ENCODE data around the gene SBK2.

SBK2 gene

DNA sequence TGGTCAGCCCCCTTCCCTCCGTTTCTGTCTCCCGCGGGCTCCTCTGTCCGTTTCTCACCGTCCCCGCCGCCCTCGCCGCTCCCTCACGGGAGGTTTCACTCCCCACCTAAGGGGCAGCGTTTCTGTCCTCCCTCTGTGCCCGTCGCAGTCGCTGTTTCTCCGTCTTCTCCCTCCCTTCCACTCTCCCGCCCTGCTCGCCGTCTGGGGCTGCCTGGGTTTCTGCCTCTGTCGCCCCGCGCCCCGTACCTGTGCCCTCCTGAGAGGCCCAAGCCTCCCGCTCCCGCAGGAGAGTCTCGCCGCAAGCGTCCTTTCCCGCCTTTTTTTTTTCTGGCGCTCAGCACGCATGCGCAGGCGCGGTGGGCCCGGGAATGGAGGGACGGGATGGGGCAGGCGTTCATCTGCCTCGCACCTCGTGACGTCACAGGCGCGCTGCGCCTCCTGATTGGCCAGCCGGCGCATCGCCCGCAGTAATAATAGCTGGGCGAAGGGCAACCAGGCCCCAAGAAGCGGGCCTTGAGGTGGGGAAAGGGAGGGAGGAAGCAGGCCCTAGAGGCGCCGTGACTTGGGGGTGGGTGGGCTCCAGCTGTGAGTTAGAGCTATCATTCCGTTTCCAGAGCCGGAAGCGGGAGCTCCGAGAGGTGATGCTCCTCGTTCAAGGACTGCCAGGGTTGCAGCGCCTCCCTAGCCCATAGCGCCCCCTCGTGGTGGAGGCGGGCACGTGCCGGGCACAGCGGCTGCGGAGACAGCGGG lies 33.3 kb downstream of the SBK2 start:
- Histone ChIP-seq H3K79me1 (ENCODE audit: low read depth, low read length) (no peaks in the 10 kb centered on the region), H3K4ac (ENCODE audit: low read length) (no peak overlapping the region), H2AK5ac (ENCODE audit: low read depth, low read length) (no peak overlapping the region), H3K9ac (ENCODE audit: low read depth, low read length, poor library complexity) (no peak overlapping the region), H3K36me3 (replicated peaks in 1 of 2; ENCODE audit: control insufficient read depth in 2 of 2, insufficient read depth in 2 of 2, low read length in 2 of 2) (no peaks in the 10 kb centered on the region), H3K4me1 (ENCODE audit: control insufficient read depth in 2 of 2, insufficient read depth in 1 of 2, low read depth in 1 of 2, low read length in 2 of 2) (peaks cover 0 to 7% of the 10 kb centered on the region in 2 donors), H3K27ac (replicated peaks; ENCODE audit: low read length) (no peak overlapping the region), H3K14ac (ENCODE audit: low read length) (no peak overlapping the region), H3K27me3 (ENCODE audit: control insufficient read depth in 3 of 3, insufficient read depth in 3 of 3, low read depth in 1 of 3, low read length in 3 of 3) (peaks cover 0 to 7% (median 2%) of the 10 kb centered on the region in 3 experiments), H3K9me3 (replicated peaks in 1 of 2; ENCODE audit: control insufficient read depth in 2 of 2, insufficient read depth in 1 of 2, low read depth in 1 of 2, low read length in 2 of 2) (peaks cover 7 to 8% of the 10 kb centered on the region in 2 donors), H3K18ac (ENCODE audit: low read length) (peak overlapping the region; percentile 91), H2AFZ (ENCODE audit: low read length) (peak overlapping the region; percentile 96), H2BK12ac (ENCODE audit: low read length) (peak overlapping the region; percentile 58), H3K23ac (ENCODE audit: low read depth, low read length, poor library complexity) (peak overlapping the region; percentile 1), H3K4me3 (ENCODE audit: low read length in 2 of 2) (peak overlapping the region; percentile 31 to 67), H4K8ac (ENCODE audit: low read depth, low read length) (no peak overlapping the region), H2BK15ac (ENCODE audit: low read length) (peak overlapping the region; percentile 83), H4K91ac (ENCODE audit: low read depth, low read length, poor library complexity) (no peak overlapping the region), H2BK5ac (ENCODE audit: low read length) (no peak overlapping the region), H2BK120ac (ENCODE audit: low read depth, low read length) (no peak overlapping the region), H3K4me2 (ENCODE audit: insufficient read depth, low read length, poor library complexity, severe bottlenecking) (peak overlapping the region; percentile 60)
- DNase-seq (ENCODE audit: low spot score): peak; percentile 90
- no CpG with 5 or more reads among the region's 64 CpGs for WGBS, 2 donors (ENCODE audit: extremely low coverage in 2 of 2, insufficient read length in 2 of 2, insufficient replicate concordance in 1 of 2)

DNA sequence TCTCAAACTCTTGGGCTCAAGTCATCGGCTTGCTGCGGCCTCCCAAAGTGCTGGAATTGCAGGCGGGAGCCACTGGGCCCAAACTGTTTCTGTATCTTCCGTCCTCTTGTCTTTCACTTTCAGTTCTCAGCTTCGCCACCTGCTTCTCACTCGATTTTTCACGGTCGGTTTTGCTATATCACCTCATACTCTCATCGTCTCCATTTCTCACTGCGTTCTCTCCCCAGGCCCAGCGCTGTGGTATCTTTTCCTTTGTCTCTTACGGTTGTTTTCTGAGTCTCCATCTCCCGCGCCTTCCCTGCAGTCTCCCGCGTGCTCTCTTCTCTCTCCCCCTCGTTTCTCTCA lies 33.8 kb downstream of the SBK2 start:
- no peaks in the 10 kb centered on the region for H3K36me3 ChIP-seq (replicated peaks in 1 of 2; ENCODE audit: control insufficient read depth in 2 of 2, insufficient read depth in 2 of 2, low read length in 2 of 2)
- H3K27me3 ChIP-seq (ENCODE audit: control insufficient read depth in 3 of 3, insufficient read depth in 3 of 3, low read depth in 1 of 3, low read length in 3 of 3): peaks cover 0 to 7% (median 2%) of the 10 kb centered on the region in 3 experiments
- H3K4me2 ChIP-seq (ENCODE audit: insufficient read depth, low read length, poor library complexity, severe bottlenecking): no peak overlapping the region
- H3K18ac ChIP-seq (ENCODE audit: low read length): peak overlapping the region; percentile 91
- H2BK120ac ChIP-seq (ENCODE audit: low read depth, low read length): no peak overlapping the region
- H3K9ac ChIP-seq (ENCODE audit: low read depth, low read length, poor library complexity): no peak overlapping the region
- no peak overlapping the region for H2AK5ac ChIP-seq (ENCODE audit: low read depth, low read length)
- no peak for DNase-seq (ENCODE audit: low spot score)
- H2BK15ac ChIP-seq (ENCODE audit: low read length): peak overlapping the region; percentile 83
- peaks cover 7 to 8% of the 10 kb centered on the region in 2 donors for H3K9me3 ChIP-seq (replicated peaks in 1 of 2; ENCODE audit: control insufficient read depth in 2 of 2, insufficient read depth in 1 of 2, low read depth in 1 of 2, low read length in 2 of 2)
- H3K4ac ChIP-seq (ENCODE audit: low read length): no peak overlapping the region
- no CpG with 5 or more reads among the region's 17 CpGs for WGBS, 2 donors (ENCODE audit: extremely low coverage in 2 of 2, insufficient read length in 2 of 2, insufficient replicate concordance in 1 of 2)
- H2BK12ac ChIP-seq (ENCODE audit: low read length): peak overlapping the region; percentile 33
- H3K4me3 ChIP-seq (ENCODE audit: low read length in 2 of 2): no peak overlapping the region
- H3K14ac ChIP-seq (ENCODE audit: low read length): no peak overlapping the region
- peaks cover 0 to 7% of the 10 kb centered on the region in 2 donors for H3K4me1 ChIP-seq (ENCODE audit: control insufficient read depth in 2 of 2, insufficient read depth in 1 of 2, low read depth in 1 of 2, low read length in 2 of 2)
- H4K91ac ChIP-seq (ENCODE audit: low read depth, low read length, poor library complexity): no peak overlapping the region
- H3K23ac ChIP-seq (ENCODE audit: low read depth, low read length, poor library complexity): no peak overlapping the region
- H3K27ac ChIP-seq (replicated peaks; ENCODE audit: low read length): no peak overlapping the region
- H4K8ac ChIP-seq (ENCODE audit: low read depth, low read length): no peak overlapping the region
- H3K79me1 ChIP-seq (ENCODE audit: low read depth, low read length): no peaks in the 10 kb centered on the region
- peak overlapping the region; percentile 96 for H2AFZ ChIP-seq (ENCODE audit: low read length)
- H2BK5ac ChIP-seq (ENCODE audit: low read length): no peak overlapping the region

DNA sequence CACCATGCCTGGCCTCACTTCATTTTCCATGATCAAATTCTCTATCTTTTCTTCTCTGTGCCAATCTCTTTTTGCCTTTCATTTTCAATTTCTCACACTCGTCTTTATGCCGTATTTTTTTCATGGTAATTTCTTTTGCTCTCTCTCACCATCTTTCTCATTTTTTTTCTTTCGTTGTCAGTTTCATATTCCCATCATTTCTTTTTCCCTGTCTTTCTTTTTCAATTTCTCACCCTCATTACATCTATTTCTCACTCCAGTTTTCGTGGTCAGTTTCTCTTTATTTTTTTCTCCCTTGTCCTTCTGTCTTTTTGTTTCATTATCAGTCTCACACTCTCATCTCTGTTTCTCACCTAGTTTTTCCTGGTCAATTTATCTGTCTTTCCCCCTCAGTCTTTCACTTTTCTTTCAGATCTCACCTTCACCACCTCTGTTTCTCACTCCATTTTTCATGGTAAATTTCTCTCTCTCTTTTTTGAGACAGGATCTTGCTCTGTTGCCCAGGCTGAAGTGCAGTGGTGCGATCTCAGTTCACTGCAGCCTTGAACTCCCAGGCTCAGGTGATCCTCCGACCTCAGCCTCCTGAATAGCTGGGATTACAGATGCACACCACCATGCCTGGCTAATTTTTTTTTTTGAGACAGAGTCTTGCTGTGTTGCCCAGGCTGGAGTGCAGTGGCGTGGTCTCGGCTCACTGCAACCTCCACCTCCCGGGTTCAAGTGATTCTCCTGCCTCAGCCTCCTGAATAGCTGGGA lies 34.6 kb downstream of the SBK2 start:
- no peak overlapping the region for H3K18ac ChIP-seq (ENCODE audit: low read length)
- no peak overlapping the region for H2BK12ac ChIP-seq (ENCODE audit: low read length)
- WGBS, 2 donors (ENCODE audit: extremely low coverage in 2 of 2, insufficient read length in 2 of 2, insufficient replicate concordance in 1 of 2): 100% methylated on average over 3 of the region's 9 CpGs; no CpG with 5 or more reads in 1 of the 2 donors
- H3K9ac ChIP-seq (ENCODE audit: low read depth, low read length, poor library complexity): no peak overlapping the region
- no peak overlapping the region for H3K4me3 ChIP-seq (ENCODE audit: low read length in 2 of 2)
- H3K4ac ChIP-seq (ENCODE audit: low read length): no peak overlapping the region
- H3K14ac ChIP-seq (ENCODE audit: low read length): no peak overlapping the region
- no peak for DNase-seq (ENCODE audit: low spot score)
- peaks cover 7 to 8% of the 10 kb centered on the region in 2 donors for H3K9me3 ChIP-seq (replicated peaks in 1 of 2; ENCODE audit: control insufficient read depth in 2 of 2, insufficient read depth in 1 of 2, low read depth in 1 of 2, low read length in 2 of 2)
- peaks cover 0 to 5% of the 10 kb centered on the region in 2 donors for H3K4me1 ChIP-seq (ENCODE audit: control insufficient read depth in 2 of 2, insufficient read depth in 1 of 2, low read depth in 1 of 2, low read length in 2 of 2)
- no peak overlapping the region for H2BK5ac ChIP-seq (ENCODE audit: low read length)
- no peak overlapping the region for H3K23ac ChIP-seq (ENCODE audit: low read depth, low read length, poor library complexity)
- H3K79me1 ChIP-seq (ENCODE audit: low read depth, low read length): no peaks in the 10 kb centered on the region
- H3K27me3 ChIP-seq (ENCODE audit: control insufficient read depth in 3 of 3, insufficient read depth in 3 of 3, low read depth in 1 of 3, low read length in 3 of 3): peaks cover 0 to 7% (median 2%) of the 10 kb centered on the region in 3 experiments
- no peaks in the 10 kb centered on the region for H3K36me3 ChIP-seq (replicated peaks in 1 of 2; ENCODE audit: control insufficient read depth in 2 of 2, insufficient read depth in 2 of 2, low read length in 2 of 2)
- H2AFZ ChIP-seq (ENCODE audit: low read length): no peak overlapping the region
- H3K27ac ChIP-seq (replicated peaks; ENCODE audit: low read length): no peak overlapping the region
- H2BK15ac ChIP-seq (ENCODE audit: low read length): no peak overlapping the region
- H4K8ac ChIP-seq (ENCODE audit: low read depth, low read length): no peak overlapping the region
- H2BK120ac ChIP-seq (ENCODE audit: low read depth, low read length): no peak overlapping the region
- no peak overlapping the region for H3K4me2 ChIP-seq (ENCODE audit: insufficient read depth, low read length, poor library complexity, severe bottlenecking)
- no peak overlapping the region for H2AK5ac ChIP-seq (ENCODE audit: low read depth, low read length)
- H4K91ac ChIP-seq (ENCODE audit: low read depth, low read length, poor library complexity): no peak overlapping the region

DNA sequence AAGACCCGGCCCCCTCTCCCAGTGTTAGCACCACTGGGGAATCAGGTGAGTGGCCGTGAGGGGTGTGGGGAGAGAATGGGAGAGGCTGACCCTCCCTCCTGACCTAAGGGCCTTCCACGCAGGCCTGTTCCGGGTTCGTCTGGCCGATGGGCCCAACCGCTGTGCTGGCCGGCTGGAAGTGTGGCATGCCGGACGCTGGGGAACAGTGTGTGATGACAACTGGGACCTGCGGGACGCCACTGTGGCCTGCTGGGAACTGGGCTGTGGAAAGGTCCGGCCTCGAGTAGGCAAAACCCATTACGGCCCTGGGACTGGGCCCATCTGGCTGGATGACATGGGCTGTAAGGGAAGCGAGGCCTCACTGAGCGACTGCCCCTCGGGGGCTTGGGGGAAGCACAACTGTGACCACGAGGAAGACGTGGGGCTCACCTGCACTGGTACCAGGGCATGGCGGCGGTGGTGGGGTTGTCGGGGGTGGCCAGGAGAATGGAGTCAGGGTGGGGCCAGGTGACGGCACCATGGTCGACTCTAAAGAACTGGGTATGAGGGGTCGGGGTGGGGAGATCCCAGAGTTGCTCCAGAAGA lies 36.5 kb downstream of the SBK2 start:
- no peak overlapping the region for H3K4ac ChIP-seq (ENCODE audit: low read length)
- H4K8ac ChIP-seq (ENCODE audit: low read depth, low read length): no peak overlapping the region
- peaks cover 6 to 8% of the 10 kb centered on the region in 2 donors for H3K9me3 ChIP-seq (replicated peaks in 1 of 2; ENCODE audit: control insufficient read depth in 2 of 2, insufficient read depth in 1 of 2, low read depth in 1 of 2, low read length in 2 of 2)
- H4K91ac ChIP-seq (ENCODE audit: low read depth, low read length, poor library complexity): no peak overlapping the region
- WGBS, 2 donors (ENCODE audit: extremely low coverage in 2 of 2, insufficient read length in 2 of 2, insufficient replicate concordance in 1 of 2): no CpG with 5 or more reads among the region's 26 CpGs
- H3K9ac ChIP-seq (ENCODE audit: low read depth, low read length, poor library complexity): peak overlapping the region; percentile 71
- no peak overlapping the region for H2BK12ac ChIP-seq (ENCODE audit: low read length)
- H2BK120ac ChIP-seq (ENCODE audit: low read depth, low read length): no peak overlapping the region
- H3K27me3 ChIP-seq (ENCODE audit: control insufficient read depth in 3 of 3, insufficient read depth in 3 of 3, low read depth in 1 of 3, low read length in 3 of 3): peaks cover 0 to 7% (median 2%) of the 10 kb centered on the region in 3 experiments
- H3K23ac ChIP-seq (ENCODE audit: low read depth, low read length, poor library complexity): no peak overlapping the region
- H3K4me2 ChIP-seq (ENCODE audit: insufficient read depth, low read length, poor library complexity, severe bottlenecking): no peak overlapping the region
- peak overlapping the region; percentile 29 for H3K18ac ChIP-seq (ENCODE audit: low read length)
- no peaks in the 10 kb centered on the region for H3K79me1 ChIP-seq (ENCODE audit: low read depth, low read length)
- no peak for DNase-seq (ENCODE audit: low spot score)
- H3K36me3 ChIP-seq (replicated peaks in 1 of 2; ENCODE audit: control insufficient read depth in 2 of 2, insufficient read depth in 2 of 2, low read length in 2 of 2): no peaks in the 10 kb centered on the region
- no peak overlapping the region for H2BK15ac ChIP-seq (ENCODE audit: low read length)
- peak overlapping the region; percentile 47 for H3K14ac ChIP-seq (ENCODE audit: low read length)
- H3K4me1 ChIP-seq (ENCODE audit: control insufficient read depth in 2 of 2, insufficient read depth in 1 of 2, low read depth in 1 of 2, low read length in 2 of 2): peaks cover 2 to 5% of the 10 kb centered on the region in 2 donors
- no peak overlapping the region for H2BK5ac ChIP-seq (ENCODE audit: low read length)
- H2AK5ac ChIP-seq (ENCODE audit: low read depth, low read length): peak overlapping the region; percentile 5
- no peak overlapping the region for H2AFZ ChIP-seq (ENCODE audit: low read length)
- H3K4me3 ChIP-seq (ENCODE audit: low read length in 2 of 2): no peak overlapping the region
- H3K27ac ChIP-seq (replicated peaks; ENCODE audit: low read length): no peak overlapping the region
